ENCODE measurements around the gene CNOT1.
A peak's percentile ranks its signal among the peaks of the same experiment; 100 is the strongest.
"Not testable (repeated sequence)": the region's sequence is repeated elsewhere in the genome, so short reads cannot be mapped to it uniquely, and the experiment has no call there.

Gene CNOT1

DNA sequence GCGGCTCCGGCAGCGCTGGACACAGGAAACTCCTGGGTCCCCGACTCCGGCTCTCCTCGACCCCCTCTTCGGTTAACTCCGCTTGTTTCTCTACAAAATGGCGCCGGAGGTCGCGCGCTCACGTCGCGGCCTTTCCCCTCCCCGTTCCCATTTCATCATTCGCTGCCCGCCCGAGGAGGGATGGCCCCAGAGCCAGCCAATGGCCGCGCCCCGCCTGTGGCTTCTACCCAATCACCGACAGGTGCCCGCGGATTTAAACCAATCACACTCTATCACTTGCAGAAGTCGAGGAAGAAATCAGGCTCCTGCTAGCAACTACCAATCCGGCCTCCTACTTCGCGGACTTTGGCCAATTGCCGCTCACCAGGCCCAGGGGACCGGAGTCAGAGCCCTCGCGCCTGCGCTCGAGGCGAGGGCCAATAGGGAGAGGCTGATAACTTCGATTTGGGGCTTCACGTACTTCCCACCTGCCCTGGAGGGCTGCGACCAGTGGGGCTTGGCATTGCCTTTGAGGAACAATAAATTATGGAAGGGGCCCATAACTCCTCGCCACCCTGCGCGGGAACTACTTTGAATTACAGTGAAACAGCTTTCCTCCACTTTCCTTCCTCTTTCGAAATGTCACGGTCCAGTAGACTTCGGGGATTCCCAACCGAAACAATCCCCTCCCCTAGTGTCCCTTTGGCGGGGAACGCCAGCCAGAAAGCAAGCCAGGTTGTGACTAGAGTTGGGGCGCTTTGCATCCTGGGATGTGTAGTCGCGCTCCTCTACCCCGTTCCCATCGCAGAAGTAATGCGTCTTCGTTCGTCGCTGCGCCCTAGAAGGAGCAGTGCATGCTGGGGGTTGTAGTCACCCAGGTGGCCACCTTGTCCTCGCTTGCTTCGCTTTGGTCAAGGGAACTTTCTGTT lies at the start of gene CNOT1:
TSS of gene CNOT1 (minus strand) at position 94 of the 908 bp plus-strand sequence. CDS start 30,489 bp downstream, outside the sequence.
- peak; percentile 99 for DNase-seq (ENCODE audit: low read depth in 2 of 2)

DNA sequence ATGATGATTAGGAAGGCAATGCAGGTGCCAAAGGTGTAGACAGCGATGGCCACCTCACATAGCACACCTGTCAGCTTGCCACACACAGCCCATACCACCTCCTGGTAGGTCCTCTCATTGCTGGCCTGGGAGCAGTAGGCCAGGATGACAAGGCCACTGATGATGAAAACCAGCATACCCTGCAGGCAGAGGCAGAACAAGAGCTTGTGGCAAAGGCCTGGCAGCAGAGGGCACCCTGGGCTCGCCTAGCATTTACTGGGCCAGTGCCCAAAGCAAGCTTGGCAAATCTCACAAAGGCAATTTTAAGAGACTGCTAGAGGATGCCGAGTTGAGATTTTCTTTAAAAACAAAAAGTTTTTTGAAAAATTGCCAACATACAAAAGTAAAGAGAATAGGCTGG lies 49.1 kb upstream of the CNOT1 start:
- no peak for DNase-seq (ENCODE audit: low read depth in 2 of 2)

GRCh38 chr16:58678269-58678668 lies 48.6 kb upstream of the CNOT1 start:
- no peak for DNase-seq (ENCODE audit: low read depth in 2 of 2)

DNA sequence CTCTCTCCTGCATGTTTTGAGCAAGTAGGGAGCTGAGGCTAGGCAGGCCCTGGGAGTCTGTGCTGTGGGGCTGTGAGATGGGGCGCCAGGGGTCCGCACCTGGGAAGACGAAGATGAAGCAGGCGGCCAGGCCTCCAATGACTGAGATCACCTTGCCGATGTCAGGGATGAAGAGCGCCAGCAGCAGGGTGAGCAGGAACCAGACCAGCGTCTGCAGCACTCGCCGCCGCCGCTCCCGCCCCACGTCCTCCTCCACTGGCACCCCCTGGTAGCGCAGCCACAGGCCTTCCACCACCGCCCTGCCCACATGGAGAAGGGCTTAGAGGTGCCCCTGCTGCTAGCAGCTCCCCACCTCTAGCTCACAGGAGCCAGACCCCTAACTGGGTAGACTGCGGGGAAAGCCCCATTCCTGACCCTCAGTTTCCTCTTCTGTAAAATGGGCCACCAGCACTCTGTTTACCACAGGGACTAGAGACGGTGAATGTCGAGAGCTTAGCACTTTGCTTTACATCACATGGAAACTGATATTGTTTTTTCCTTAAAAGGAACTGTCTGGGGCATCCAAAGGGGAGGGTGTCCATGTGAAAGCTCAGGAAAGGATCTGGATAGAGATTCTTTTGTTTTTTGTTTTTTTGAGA lies 41.4 kb upstream of the CNOT1 start:
- DNase-seq (ENCODE audit: low read depth in 2 of 2) = no peak

DNA sequence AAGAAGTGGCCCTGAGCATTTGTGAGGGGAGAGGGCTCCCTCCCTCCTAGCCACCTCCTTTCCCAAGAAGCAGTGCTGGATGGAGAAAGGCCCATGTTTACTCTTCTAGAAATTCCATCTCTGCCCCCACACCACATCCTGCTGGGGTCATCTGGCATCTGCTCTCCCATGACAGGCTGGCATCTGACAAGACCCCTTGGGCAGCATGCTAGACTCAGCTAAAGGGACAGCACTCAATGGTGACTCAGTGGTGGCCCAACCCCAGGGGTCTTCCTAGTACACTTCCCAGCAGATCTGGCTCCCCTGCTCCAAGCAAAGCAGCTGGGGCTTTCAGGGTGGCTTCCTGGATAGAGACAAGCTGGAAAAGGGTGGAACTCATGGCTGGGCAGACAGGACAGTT lies 40.6 kb upstream of the CNOT1 start:
- no peak for DNase-seq (ENCODE audit: low read depth in 2 of 2)

DNA sequence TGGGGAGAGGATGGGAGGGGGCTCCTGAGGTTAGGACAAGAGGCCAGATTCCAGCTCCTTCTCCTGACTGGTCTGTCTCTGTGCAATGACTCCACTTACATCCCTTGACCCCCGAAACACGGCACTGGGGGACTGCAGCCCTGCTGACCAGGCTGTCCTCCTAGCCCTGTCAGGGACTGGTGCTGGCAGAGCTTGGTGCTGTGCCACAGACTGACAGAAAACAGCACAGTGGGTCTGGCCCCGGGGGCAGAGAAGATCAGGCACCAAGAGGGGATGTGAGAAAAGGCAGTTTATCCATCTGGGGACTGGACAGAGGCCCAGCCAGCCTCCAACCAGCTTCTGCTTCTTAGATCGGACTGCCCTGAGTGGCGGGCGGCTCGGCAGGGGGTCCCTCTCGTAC lies 35.6 kb upstream of the CNOT1 start:
- no peak for DNase-seq (ENCODE audit: low read depth in 2 of 2)

- DNase-seq (ENCODE audit: low read depth in 2 of 2) = peak; percentile 53 to 57
These were observed 31.7 kb upstream of the CNOT1 start for GRCh38 chr16:58661199-58661830.

GRCh38 chr16:58659911-58660310 lies 30.3 kb upstream of the CNOT1 start:
- DNase-seq (ENCODE audit: low read depth in 2 of 2) = not testable (repeated sequence)

DNA sequence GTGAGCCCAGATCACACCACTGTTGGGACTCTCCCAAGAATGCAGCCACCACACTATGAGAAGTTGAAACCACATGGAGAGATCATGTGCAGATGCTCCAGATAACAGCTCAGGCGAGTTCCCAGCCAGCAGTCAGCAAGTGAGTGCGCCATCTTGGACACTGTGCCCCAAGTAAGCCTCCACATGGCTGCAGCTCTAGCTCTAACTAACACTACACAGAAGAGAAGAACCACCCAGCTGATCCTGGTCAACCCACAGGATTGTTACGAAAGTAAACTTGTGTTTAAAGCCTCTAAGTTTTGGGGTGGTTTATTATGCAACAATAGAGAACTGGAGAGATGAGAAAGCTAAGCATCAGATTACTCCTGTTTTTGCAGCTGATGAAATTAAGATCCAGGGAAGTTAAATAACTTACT lies 29.2 kb upstream of the CNOT1 start:
- peak; percentile 2 to 8 for DNase-seq (ENCODE audit: low read depth in 2 of 2)

DNA sequence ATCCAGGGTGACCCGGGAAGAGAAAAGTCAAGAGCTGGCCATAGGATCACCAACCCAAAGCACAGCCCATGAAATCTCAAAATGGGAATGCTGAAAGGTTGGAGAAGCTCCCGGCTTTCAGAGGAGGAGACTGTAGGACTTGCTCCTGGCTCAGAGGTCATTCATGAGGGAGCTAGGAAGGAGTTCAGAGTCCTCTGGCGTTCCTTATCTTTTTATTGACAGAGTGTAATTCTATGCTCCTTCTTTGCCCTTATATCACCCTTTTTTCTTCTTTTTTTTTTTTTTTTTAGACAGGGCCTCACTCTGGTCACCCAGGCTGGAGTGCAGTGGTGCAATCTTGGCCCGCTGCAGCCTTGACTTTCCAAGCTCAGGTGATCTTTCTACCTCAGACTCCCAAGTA lies 27.3 kb upstream of the CNOT1 start:
- no peak for DNase-seq (ENCODE audit: low read depth in 2 of 2)

DNA sequence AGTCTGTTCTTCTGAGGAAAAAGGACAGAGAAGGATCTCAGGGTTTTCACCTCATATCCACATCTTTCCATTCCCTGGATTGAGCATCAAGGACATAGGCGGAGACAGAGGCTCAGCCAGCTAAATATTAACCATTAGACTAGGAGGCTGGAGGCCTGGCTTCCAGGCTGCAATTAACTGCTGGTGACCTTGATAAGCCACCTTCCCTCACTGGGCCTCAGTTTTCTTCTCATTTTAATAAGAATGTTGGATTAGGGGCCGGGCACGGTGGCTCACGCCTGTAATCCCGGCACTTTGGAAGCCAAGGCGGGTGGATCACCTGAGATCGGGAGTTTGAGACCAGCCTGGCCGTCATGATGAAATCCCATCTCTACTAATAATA lies 25.6 kb upstream of the CNOT1 start:
- DNase-seq (ENCODE audit: low read depth in 2 of 2) = no peak

DNA sequence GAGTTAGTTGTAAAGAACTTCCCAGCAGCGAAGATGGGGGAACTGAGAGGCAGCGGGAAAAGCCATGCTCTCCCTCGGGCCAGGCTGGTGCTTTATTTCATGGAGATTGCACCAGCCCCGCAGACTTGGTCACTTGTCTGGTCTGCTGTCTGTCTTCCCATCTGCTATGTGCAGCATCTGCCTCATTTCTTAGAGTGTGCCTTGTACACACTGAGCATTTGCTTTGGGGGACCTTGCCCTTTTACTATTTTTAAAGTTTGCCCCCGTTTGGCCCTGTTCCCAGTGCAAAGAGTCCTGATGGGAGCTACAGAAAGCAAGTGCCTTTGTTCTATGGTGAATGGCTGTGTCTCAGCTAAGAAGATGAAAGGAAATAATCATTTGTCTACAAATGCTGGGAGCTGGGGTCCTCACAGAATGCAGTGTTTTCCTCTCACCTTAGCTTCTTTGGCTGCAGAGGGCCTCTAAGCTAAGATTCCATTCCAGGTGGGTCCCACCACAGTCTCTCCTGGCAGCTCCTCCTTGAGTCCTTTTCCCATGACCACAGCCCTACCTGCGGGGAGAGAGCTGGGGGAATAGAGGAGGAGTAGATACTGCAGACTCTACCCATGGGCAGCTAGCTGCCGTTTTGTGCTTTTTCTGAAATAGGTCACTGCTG lies 25.1 kb upstream of the CNOT1 start:
- DNase-seq (ENCODE audit: low read depth in 2 of 2) = no peak

GRCh38 chr16:58652741-58653140 lies 23.1 kb upstream of the CNOT1 start:
- DNase-seq (ENCODE audit: low read depth in 2 of 2) = no peak

DNA sequence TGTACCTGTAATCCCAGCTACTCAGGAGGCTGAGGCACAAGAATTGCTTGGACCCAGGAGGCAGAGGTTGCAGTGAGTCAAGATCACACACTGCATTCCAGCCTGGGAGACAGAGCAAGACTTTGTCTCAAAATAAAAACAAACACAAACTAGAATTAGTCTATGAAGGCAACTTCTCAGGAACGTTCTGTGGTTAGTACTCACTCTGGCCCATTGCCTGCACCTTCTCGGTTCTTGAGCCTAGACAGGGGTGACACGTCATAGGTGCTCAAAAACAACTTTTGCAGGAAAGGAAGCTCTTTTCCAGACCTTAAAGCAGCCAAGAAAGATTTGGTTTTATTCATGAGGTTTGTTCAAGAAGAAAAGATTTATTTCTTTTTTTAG lies 22.3 kb upstream of the CNOT1 start:
- DNase-seq (ENCODE audit: low read depth in 2 of 2) = no peak

- no peak for DNase-seq (ENCODE audit: low read depth in 2 of 2)
These were observed 20.1 kb upstream of the CNOT1 start for GRCh38 chr16:58649707-58650106.

GRCh38 chr16:58647107-58647506 lies 17.5 kb upstream of the CNOT1 start:
- no peak for DNase-seq (ENCODE audit: low read depth in 2 of 2)

GRCh38 chr16:58644765-58645487 lies 15.3 kb upstream of the CNOT1 start:
- no peak for DNase-seq (ENCODE audit: low read depth in 2 of 2)

DNA sequence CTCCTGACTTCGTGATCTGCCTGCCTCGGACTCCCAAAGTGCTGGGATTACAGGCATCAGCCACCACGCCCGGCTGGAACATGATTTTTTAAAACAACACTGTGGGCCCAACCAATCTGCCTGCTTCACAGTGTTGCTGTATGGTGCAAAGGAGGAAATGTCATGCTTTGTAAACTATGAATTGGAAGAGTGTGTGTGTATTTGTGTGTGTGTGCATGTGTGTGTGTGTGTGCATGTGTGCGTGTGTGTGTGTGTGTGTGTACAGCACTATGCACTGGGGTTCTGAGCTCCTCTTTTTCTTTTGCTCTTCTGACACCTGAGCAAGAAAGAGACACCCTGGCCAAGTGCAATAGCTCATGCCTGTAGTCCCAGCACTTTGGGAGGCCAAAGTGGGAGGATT lies 14.5 kb upstream of the CNOT1 start:
- no peak for DNase-seq (ENCODE audit: low read depth in 2 of 2)

GRCh38 chr16:58640949-58641348 lies 11.3 kb upstream of the CNOT1 start:
- no peak for DNase-seq (ENCODE audit: low read depth in 2 of 2)

GRCh38 chr16:58639836-58640235 lies 10.2 kb upstream of the CNOT1 start:
- DNase-seq (ENCODE audit: low read depth in 2 of 2) = no peak

DNA sequence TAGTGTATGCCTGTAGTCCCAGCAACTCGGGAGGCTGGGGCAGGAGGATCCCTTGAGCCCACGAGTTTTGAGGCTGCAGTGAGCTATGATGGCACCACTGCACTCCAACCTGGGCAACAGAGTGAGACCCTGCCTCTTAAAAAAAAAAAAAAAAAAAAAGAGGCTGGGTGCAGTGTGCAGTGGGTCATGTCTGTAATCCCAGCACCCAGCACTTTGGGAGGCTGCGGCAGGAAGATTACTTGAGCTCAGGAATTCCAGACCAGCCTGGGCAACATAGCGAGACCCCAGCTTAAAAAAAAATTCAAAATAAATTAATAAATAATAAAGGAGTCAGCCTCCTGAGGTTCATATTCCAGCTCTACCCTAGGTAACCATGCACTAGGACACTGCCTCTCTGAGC lies 9.6 kb upstream of the CNOT1 start:
- no peak for DNase-seq (ENCODE audit: low read depth in 2 of 2)

Data from fibroblast of skin of left quadriceps (primary cell).